Adrenal gland (tissue), 12 donors: ENCODE results near the gene PYGL. TPM values are rescaled to one million over a fixed set of nuclear protein-coding genes. Genes with fewer than 3 reads are reported as not detected.

Experiments used
- DNase-seq, 7 donors: peaks; one replicate each; pipeline ENCODE4 v3.0.0-alpha.2; 2019 to 2020
- H3K27ac ChIP-seq, 5 donors: fragments of 200-600 bp; sonication (generic) in 4 of 5; 1 replicate in 3 of 5; 2 replicates in 2 of 5; pipeline versions ENCODE4 v1.5.1 to v1.8.0; 2016 to 2020; ENCODE audit warnings: mild to moderate bottlenecking in 1 of 5
- H3K27me3 ChIP-seq: fragments of 200-600 bp; 2 replicates; pipeline ENCODE4 v1.8.0; 2021
- H3K36me3 ChIP-seq, 2 donors: fragments of 200-600 bp; replicated peaks in 1 of 2; 1 replicate in 1 of 2; 2 replicates in 1 of 2; pipeline versions ENCODE4 v1.5.1 to v1.8.0; 2018 to 2022
- H3K4me1 ChIP-seq, 2 donors: fragments of 200-600 bp; replicated peaks in 1 of 2; 1 replicate in 1 of 2; 2 replicates in 1 of 2; pipeline versions ENCODE4 v1.5.1 to v1.8.0; 2018 to 2021
- H3K4me3 ChIP-seq, 4 donors: fragments of 200-600 bp; sonication (generic) in 3 of 4; one replicate each; pipeline ENCODE4 v1.5.1; 2016 to 2018
- H3K9me3 ChIP-seq, 3 donors: fragments of 200-600 bp; sonication (generic) in 1 of 3; replicated peaks in 1 of 3; 1 replicate in 2 of 3; 2 replicates in 1 of 3; pipeline versions ENCODE4 v1.5.1 to v1.8.0; 2016 to 2021
- CTCF ChIP-seq, 6 experiments: fragments of 450-650 bp in 4 of 6; fragments of 200-600 bp in 2 of 6; sonication (generic) in 1 of 6; IDR thresholded peaks; 1 replicate in 5 of 6; 2 replicates in 1 of 6; pipeline versions ENCODE4 v1.5.1 to v1.8.0; 2016 to 2021; ENCODE audit warnings: antibody characterized with exemption in 6 of 6, mild to moderate bottlenecking in 2 of 6, moderate library complexity in 1 of 6
- POLR2A ChIP-seq, 2 donors: fragments of 450-650 bp; IDR thresholded peaks; one replicate each; pipeline ENCODE4 v1.6.1; 2017; ENCODE audit warnings: antibody characterized with exemption in 2 of 2, mild to moderate bottlenecking in 2 of 2, moderate library complexity in 1 of 2
- WGBS, 4 donors: extraction: QIAGEN DNeasy Blood & Tissue Kit in 2 of 4; methylation state at CpG; one replicate each; pipeline versions ENCODE4 v1.1.5 to v1.1.7; 2013 to 2017; 5-methylcytosine and 5-hydroxymethylcytosine counted together
- intact Hi-C, 2 donors: fragments of 100-400 bp; cut with DNase I; formaldehyde crosslinking; loops; one replicate each; pipeline versions ENCODE4 v1.14.1 to v1.15.0; 2022 to 2023
- polyA plus RNA-seq, 3 donors: library from polyadenylated mRNA; stranded (reverse); fragments of 200-250 nt in 2 of 3; fragments of 350-450 nt in 1 of 3; fragmentation: Illumina TruSeq in 1 of 3; extraction: RNeasy Lipid Tissue Mini Kit (QIAGEN cat#74804) in 1 of 3; gene quantifications; one replicate each; pipeline ENCODE4 v1.2.3, GENCODE V29; 2013 to 2014
- total RNA-seq, 9 donors: library from RNA; depleted of rRNA in 4 of 9; stranded (reverse); fragments of >200 nt in 4 of 9; fragments of 120-200 nt in 1 of 9; fragmentation: NEBNext Ultra II Directional in 1 of 9; extraction: Animal tissue kit (Norgen Biotek cat#: 25700) in 1 of 9; gene quantifications; one replicate each; pipeline versions ENCODE4 v1.1.0 to v1.2.4, GENCODE V29; 2013 to 2023
- donor health status: healthy with polysubstance abuse.
- donor health status: Bipolar disorder and iron deficiency.
- donor health status: DM: yes; HTN: yes; CAD: no.
- donor health status: DM: no; HTN: no; CAD: no.
- donor health status: DM: no; HTN: no; CAD: no.
- donor health status: DM: yes; HTN: yes; CAD: no.

Gene PYGL
- total and polyA plus RNA-seq, 12 donors, result 7.3 to 77.0 (median 41.8) TPM

GRCh38 chr14:50892255-50892654 lies 52.0 kb downstream of the PYGL start:
- no peaks in the 10 kb centered on the region for H3K4me1 ChIP-seq
- no peak overlapping the region for H3K27ac ChIP-seq
- no peak for TF ChIP-seq POLR2A (IDR thresholded peaks at IDR 0.05)
- TF ChIP-seq CTCF (IDR thresholded peaks at IDR 0.05), result no peak
- no peak overlapping the region for H3K4me3 ChIP-seq
- no peak for DNase-seq
- no peaks in the 10 kb centered on the region for H3K9me3 ChIP-seq
- intact Hi-C loops, result no loop called here
- 78 to 87% (median 82%) methylated on average over 5 of the region's 5 CpGs for WGBS, 4 donors
- no peaks in the 10 kb centered on the region for H3K27me3 ChIP-seq
- no peaks in the 10 kb centered on the region for H3K36me3 ChIP-seq

GRCh38 chr14:50887476-50887875 lies 56.8 kb downstream of the PYGL start:
- no peaks in the 10 kb centered on the region for H3K9me3 ChIP-seq
- H3K4me1 ChIP-seq, result no peaks in the 10 kb centered on the region
- H3K27me3 ChIP-seq, result no peaks in the 10 kb centered on the region
- TF ChIP-seq CTCF (IDR thresholded peaks at IDR 0.05), result no peak
- intact Hi-C loops, result no loop called here
- no peak overlapping the region for H3K27ac ChIP-seq
- no peak overlapping the region for H3K4me3 ChIP-seq
- no peaks in the 10 kb centered on the region for H3K36me3 ChIP-seq
- no peak for DNase-seq

GRCh38 chr14:50883827-50884197 lies 60.5 kb downstream of the PYGL start:
- Histone ChIP-seq H3K4me1 (no peaks in the 10 kb centered on the region), H3K27me3 (no peaks in the 10 kb centered on the region), H3K4me3 (no peak overlapping the region), H3K27ac (no peak overlapping the region), H3K36me3 (no peaks in the 10 kb centered on the region), H3K9me3 (no peaks in the 10 kb centered on the region)
- no peak for DNase-seq
- 77 to 91% (median 84%) methylated on average over 1 of the region's 1 CpG for WGBS, 4 donors
- TF ChIP-seq POLR2A (IDR thresholded peaks at IDR 0.05) (no peak), CTCF (IDR thresholded peaks at IDR 0.05) (no peak)
- intact Hi-C loops, result no loop called here

- no peak for TF ChIP-seq CTCF (IDR thresholded peaks at IDR 0.05)
- TF ChIP-seq POLR2A (IDR thresholded peaks at IDR 0.05), result no peak
- Histone ChIP-seq H3K27me3 (no peaks in the 10 kb centered on the region), H3K4me3 (no peak overlapping the region), H3K36me3 (no peaks in the 10 kb centered on the region), H3K27ac (no peak overlapping the region), H3K9me3 (no peaks in the 10 kb centered on the region), H3K4me1 (no peaks in the 10 kb centered on the region)
- intact Hi-C loops, result no loop called here
- 76 to 91% (median 83%) methylated on average over 8 of the region's 8 CpGs for WGBS, 4 donors
- no peak for DNase-seq
Observed at GRCh38 chr14:50882932-50883826, 61.1 kb downstream of the PYGL start.
